ENCODE results near the gene PDXK.

- no peak for TF ChIP-seq POLR2A (IDR thresholded peaks at IDR 0.05)
- TF ChIP-seq CTCF (IDR thresholded peaks at IDR 0.05) = no peak
These were observed 34.0 kb downstream of the PDXK start for GRCh38 chr21:43752758-43753438.
